ENCODE data around the gene TTLL3. TPM values are rescaled to one million over a fixed set of nuclear protein-coding genes. Genes with fewer than 3 reads are reported as not detected.
"Not testable (repeated sequence)": the region's sequence is repeated elsewhere in the genome, so short reads cannot be mapped to it uniquely, and the experiment has no call there.

Gene TTLL3
- total and polyA plus RNA-seq, 2 of the 13 experiments (the other 11 are each of a cell fraction or from before 2014, with no cell fraction given), result 9.5 to 51.2 TPM

- ATAC-seq, result not testable (repeated sequence)
- POLR2A ChIA-PET, result interaction anchor here (0.8 to 3.2 kb wide), 4 partner anchors 12 to 40 kb away, joined by 3 to 9 read pairs (median 4); partner anchors contain the start of gene IL17RC
- intact Hi-C loops (cut with micrococcal nuclease; ENCODE audit: unreplicated experiment), result loop anchor here (5.0 kb wide), 1 partner anchor 41 kb away; the partner anchor contains the start of gene IL17RC
Observed at GRCh38 chr3:9876255-9876654, 66.2 kb downstream of the TTLL3 start.

GRCh38 chr3:9876991-9877390 is 66.9 kb downstream of the TTLL3 start:
- CTCF ChIA-PET (ENCODE audit: low intra/inter-chr PET ratio, low total read pairs), result no interaction called here
- Histone ChIP-seq H3K79me2 (ENCODE audit: insufficient read depth, low read length) (no peaks in the 10 kb centered on the region), H3K36me3 (replicated peaks in 1 of 2; ENCODE audit: control insufficient read depth in 1 of 2, insufficient read depth in 2 of 2, low read length in 2 of 2) (no peaks in the 10 kb centered on the region), H3K27me3 (ENCODE audit: control insufficient read depth in 1 of 2, insufficient read depth in 2 of 2, low read length in 2 of 2) (no peaks in the 10 kb centered on the region), H3K4me1 (ENCODE audit: insufficient read depth, low read length) (peaks cover 34% of the 10 kb centered on the region), H4K20me1 (ENCODE audit: insufficient read depth, low read length) (no peaks in the 10 kb centered on the region), H2AFZ (ENCODE audit: low read length) (no peak overlapping the region), H3K9ac (ENCODE audit: insufficient read depth, low read depth, low read length) (no peak overlapping the region), H3K9me3 (ENCODE audit: low read length) (no peaks in the 10 kb centered on the region), H3K4me2 (ENCODE audit: low read depth, low read length) (no peak overlapping the region), H3K27ac (ENCODE audit: extremely low read length, insufficient read depth, low read length) (no peak overlapping the region), H3K4me3 (replicated peaks in 1 of 3; ENCODE audit: insufficient read depth in 1 of 3, low read depth in 2 of 3, low read length in 3 of 3) (no peak overlapping the region)
- in situ Hi-C loops (cut with HindIII; ENCODE audit: extremely low pct_ligation_motif_present, low pct_unique_long_range_greater_than_20kb) (no loop called here), intact Hi-C loops (cut with micrococcal nuclease; ENCODE audit: unreplicated experiment) (loop anchor here (5.0 kb wide), 1 partner anchor 40 kb away; the partner anchor contains the start of gene IL17RC)
- FAIRE-seq (no peak), ATAC-seq (no peak), DNase-seq (ENCODE audit: low spot score) (no peak)
- no TSS peak for BruUV-seq (replicated peaks)
- POLR2A ChIA-PET, result interaction anchor here (1.0 to 3.2 kb wide), 2 partner anchors 13 to 40 kb away, joined by 3 to 9 read pairs; partner anchors contain the start of gene IL17RC
- WGBS (ENCODE audit: low lambda C conversion rate), result 93% methylated on average over 7 of the region's 12 CpGs
- TF ChIP-seq ZNF354B (CRISPR knock-in tag; IDR thresholded peaks at IDR 0.05) (no peak), STAG1 (CRISPR knock-in tag; IDR thresholded peaks at IDR 0.05) (peak; percentile 28; the same call in 1 of the 2 replicates), CTCF (CRISPR knock-in tag; IDR thresholded peaks at IDR 0.05) (peak; percentile 42), ZNF687 (CRISPR knock-in tag; IDR thresholded peaks at IDR 0.05) (peak; percentile 25; the same call in 1 of the 2 replicates), E2F2 (CRISPR knock-in tag; IDR thresholded peaks at IDR 0.05; ENCODE audit: borderline replicate concordance) (no peak)

More at GRCh38 chr3:9876255-9876654, 66.2 kb downstream of the TTLL3 start:
- CTCF ChIA-PET (ENCODE audit: low intra/inter-chr PET ratio, low total read pairs); FAIRE-seq; H3K27me3 ChIP-seq (ENCODE audit: control insufficient read depth in 1 of 2, insufficient read depth in 2 of 2, low read length in 2 of 2); H3K9ac ChIP-seq (ENCODE audit: insufficient read depth, low read depth, low read length); H3K4me3 ChIP-seq (replicated peaks in 1 of 3; ENCODE audit: insufficient read depth in 1 of 3, low read depth in 2 of 3, low read length in 3 of 3); H3K79me2 ChIP-seq (ENCODE audit: insufficient read depth, low read length); H3K9me3 ChIP-seq (ENCODE audit: low read length); H4K20me1 ChIP-seq (ENCODE audit: insufficient read depth, low read length); BruUV-seq (replicated peaks); DNase-seq (ENCODE audit: low spot score); H3K4me2 ChIP-seq (ENCODE audit: low read depth, low read length); in situ Hi-C loops (cut with HindIII; ENCODE audit: extremely low pct_ligation_motif_present, low pct_unique_long_range_greater_than_20kb); H2AFZ ChIP-seq (ENCODE audit: low read length); H3K36me3 ChIP-seq (replicated peaks in 1 of 2; ENCODE audit: control insufficient read depth in 1 of 2, insufficient read depth in 2 of 2, low read length in 2 of 2); H3K27ac ChIP-seq (ENCODE audit: extremely low read length, insufficient read depth, low read length): not testable (repeated sequence)
- H3K4me1 ChIP-seq (ENCODE audit: insufficient read depth, low read length), result peaks cover 38% of the 10 kb centered on the region
- WGBS (ENCODE audit: low lambda C conversion rate), result 97% methylated on average over 4 of the region's 4 CpGs

All from HepG2 (cell line).